NB4 (cell line): Measurements from ENCODE around the gene APOC1.

ENCODE experiments used
- POLR2A ChIP-seq: IDR thresholded peaks from 2 replicates; pipeline ENCODE4 v1.6.1; 2011; ENCODE audit warnings: mild to moderate bottlenecking; ENCODE audit not compliant: insufficient read length; ENCODE audit errors: extremely low read depth
- TF ChIP-seq, protein P1 (sequence below): IDR thresholded peaks from one replicate; pipeline ENCODE4 v1.5.1; 2012; ENCODE audit warnings: low read depth, low read length
- TF ChIP-seq, protein P2 (sequence below): IDR thresholded peaks from 2 replicates; pipeline ENCODE4 v1.6.1; 2011; ENCODE audit warnings: low read depth, low read length

DNA sequence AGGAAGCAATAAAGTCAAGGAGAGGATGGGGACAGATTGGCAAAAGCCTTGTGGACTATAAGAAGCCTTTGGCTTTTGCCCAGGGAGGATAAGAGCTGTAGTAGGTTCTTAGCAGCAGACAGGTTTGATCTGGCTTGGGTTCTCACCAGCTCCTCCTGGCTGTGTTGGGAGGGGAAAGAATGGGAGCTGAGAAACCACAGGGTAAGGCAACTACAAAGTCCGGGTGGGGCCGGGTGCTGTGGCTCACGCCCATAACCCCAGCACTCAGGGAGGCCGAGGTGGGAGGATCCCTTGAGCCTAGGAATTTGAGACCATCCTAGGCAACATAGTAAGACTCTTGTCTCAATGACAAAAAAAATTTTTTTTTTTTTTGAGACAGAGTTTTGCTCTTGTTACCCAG is 47.7 kb upstream of the APOC1 start:
- TF ChIP-seq, protein P1, sequence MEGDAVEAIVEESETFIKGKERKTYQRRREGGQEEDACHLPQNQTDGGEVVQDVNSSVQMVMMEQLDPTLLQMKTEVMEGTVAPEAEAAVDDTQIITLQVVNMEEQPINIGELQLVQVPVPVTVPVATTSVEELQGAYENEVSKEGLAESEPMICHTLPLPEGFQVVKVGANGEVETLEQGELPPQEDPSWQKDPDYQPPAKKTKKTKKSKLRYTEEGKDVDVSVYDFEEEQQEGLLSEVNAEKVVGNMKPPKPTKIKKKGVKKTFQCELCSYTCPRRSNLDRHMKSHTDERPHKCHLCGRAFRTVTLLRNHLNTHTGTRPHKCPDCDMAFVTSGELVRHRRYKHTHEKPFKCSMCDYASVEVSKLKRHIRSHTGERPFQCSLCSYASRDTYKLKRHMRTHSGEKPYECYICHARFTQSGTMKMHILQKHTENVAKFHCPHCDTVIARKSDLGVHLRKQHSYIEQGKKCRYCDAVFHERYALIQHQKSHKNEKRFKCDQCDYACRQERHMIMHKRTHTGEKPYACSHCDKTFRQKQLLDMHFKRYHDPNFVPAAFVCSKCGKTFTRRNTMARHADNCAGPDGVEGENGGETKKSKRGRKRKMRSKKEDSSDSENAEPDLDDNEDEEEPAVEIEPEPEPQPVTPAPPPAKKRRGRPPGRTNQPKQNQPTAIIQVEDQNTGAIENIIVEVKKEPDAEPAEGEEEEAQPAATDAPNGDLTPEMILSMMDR = no peak
- TF ChIP-seq POLR2A = no peak
- TF ChIP-seq, protein P2, sequence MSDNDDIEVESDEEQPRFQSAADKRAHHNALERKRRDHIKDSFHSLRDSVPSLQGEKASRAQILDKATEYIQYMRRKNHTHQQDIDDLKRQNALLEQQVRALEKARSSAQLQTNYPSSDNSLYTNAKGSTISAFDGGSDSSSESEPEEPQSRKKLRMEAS = no peak
